GM12891 (cell line): ENCODE data around the gene KCNMA1.

Experiments used
- PAX5 ChIP-seq: IDR thresholded peaks from 2 replicates; pipeline ENCODE4 v1.6.1; 2011; ENCODE audit warnings: low read length, moderate library complexity, mild to moderate bottlenecking; ENCODE audit not compliant: insufficient read depth, severe bottlenecking
- POLR2A ChIP-seq: IDR thresholded peaks from 2 replicates; pipeline ENCODE4 v1.6.1; 2011; ENCODE audit warnings: low read depth, low read length, control low read depth
- POLR2AphosphoS5 ChIP-seq: IDR thresholded peaks from 2 replicates; pipeline ENCODE4 v1.6.1; 2011; ENCODE audit warnings: low read depth, low read length, control low read depth
- POU2F2 ChIP-seq: IDR thresholded peaks from 2 replicates; pipeline ENCODE4 v1.6.1; 2011; ENCODE audit warnings: low read depth, mild to moderate bottlenecking, control low read depth, low read length, moderate library complexity
- SPI1 ChIP-seq: IDR thresholded peaks from 2 replicates; pipeline ENCODE4 v1.6.1; 2011; ENCODE audit warnings: low read depth, low read length, control low read depth
- TAF1 ChIP-seq: IDR thresholded peaks from 2 replicates; pipeline ENCODE4 v1.6.1; 2011; ENCODE audit warnings: low read depth, low read length, control low read depth

DNA sequence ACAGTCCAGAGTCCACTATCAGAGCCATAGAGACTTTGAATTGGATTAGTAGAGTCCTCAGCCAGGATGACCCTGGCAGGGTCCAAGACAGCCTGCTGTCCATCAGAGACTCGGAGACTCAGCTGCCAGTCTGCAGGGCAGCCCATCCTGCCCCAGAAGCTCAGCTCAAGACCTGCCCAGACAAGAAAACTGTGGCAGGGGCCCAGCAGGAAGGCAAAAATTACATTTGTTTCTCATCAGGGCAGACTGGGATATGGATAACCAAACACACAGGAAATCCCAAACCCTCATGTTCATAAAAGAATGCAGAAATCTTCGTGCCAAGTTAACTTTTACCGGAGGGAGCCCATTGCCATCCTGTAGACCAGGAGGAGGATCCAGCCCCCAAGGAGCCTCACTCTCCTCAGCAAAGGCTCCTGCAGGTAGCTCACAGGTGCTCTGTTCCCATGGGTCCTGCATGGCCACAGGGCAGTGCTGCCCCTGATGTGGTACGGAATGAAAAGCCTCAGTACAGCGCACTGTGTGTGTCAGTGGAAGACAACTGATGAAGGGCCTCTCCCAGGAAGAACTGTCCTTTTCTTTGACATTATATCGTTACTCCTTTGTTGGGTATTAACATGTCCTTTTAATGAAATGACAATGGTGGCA is 222.2 kb downstream of the KCNMA1 start:
- no peak for TF ChIP-seq POLR2A
- no peak for TF ChIP-seq POLR2AphosphoS5
- no peak for TF ChIP-seq TAF1
- TF ChIP-seq PAX5 = no peak
- TF ChIP-seq SPI1 = no peak
- TF ChIP-seq POU2F2 = no peak
